HEK293T (cell line): ENCODE results near the gene MRPL14.

Experiments used
- CTCF ChIA-PET: fragments of 350-600 bp; formaldehyde crosslinking; extraction: SDS; loops from one replicate; lab custom pipeline; 2021; ENCODE audit warnings: antibody characterized with exemption, inconsistent platforms; lab: Yijun Ruan, JAX
- POLR2A ChIA-PET: fragments of 350-600 bp; formaldehyde crosslinking; extraction: SDS; loops from one replicate; lab custom pipeline; 2020; ENCODE audit warnings: antibody characterized with exemption, inconsistent platforms; lab: Yijun Ruan, JAX
- DNase-seq: peaks from one replicate; pipeline ENCODE4 v3.0.0; 2012; ENCODE audit warnings: mixed read lengths; ENCODE audit errors: extremely low spot score
- ARNT ChIP-seq: fragments of 450-650 bp; IDR thresholded peaks from 2 replicates; pipeline ENCODE4 v1.6.1; 2017; ENCODE audit warnings: mild to moderate bottlenecking
- BHLHE40 ChIP-seq: fragments of 450-650 bp; IDR thresholded peaks from 2 replicates; pipeline ENCODE4 v1.6.1; 2016; ENCODE audit warnings: mild to moderate bottlenecking, moderate library complexity, borderline replicate concordance
- CTBP1 ChIP-seq: fragments of 450-650 bp; IDR thresholded peaks from 2 replicates; pipeline ENCODE4 v1.6.1; 2016; ENCODE audit warnings: borderline replicate concordance
- ELF4 ChIP-seq: fragments of 450-650 bp; IDR thresholded peaks from 2 replicates; pipeline ENCODE4 v1.6.1; 2017; ENCODE audit warnings: antibody characterized with exemption
- FOXA1 ChIP-seq: fragments of 450-650 bp; IDR thresholded peaks from 2 replicates; pipeline ENCODE4 v1.6.1; 2016; ENCODE audit warnings: mild to moderate bottlenecking
- FOXK2 ChIP-seq: fragments of 450-650 bp; IDR thresholded peaks from 2 replicates; pipeline ENCODE4 v1.6.1; 2016; ENCODE audit warnings: mild to moderate bottlenecking
- FOXM1 ChIP-seq: fragments of 450-650 bp; IDR thresholded peaks from 2 replicates; pipeline ENCODE4 v1.6.1; 2017; ENCODE audit warnings: mild to moderate bottlenecking, borderline replicate concordance
- HDGF ChIP-seq: fragments of 450-650 bp; IDR thresholded peaks from 2 replicates; pipeline ENCODE4 v1.6.1; 2017; ENCODE audit warnings: antibody characterized with exemption, borderline replicate concordance
- L3MBTL2 ChIP-seq: fragments of 450-650 bp; conservative IDR thresholded peaks from 2 replicates; pipeline ENCODE4 v1.6.1; 2016; ENCODE audit warnings: mild to moderate bottlenecking
- LEF1 ChIP-seq: fragments of 450-650 bp; IDR thresholded peaks from 2 replicates; pipeline ENCODE4 v1.6.1; 2017; ENCODE audit warnings: mild to moderate bottlenecking, borderline replicate concordance
- NFRKB ChIP-seq: fragments of 450-650 bp; IDR thresholded peaks from 2 replicates; pipeline ENCODE4 v1.6.1; 2016; ENCODE audit warnings: mild to moderate bottlenecking, moderate library complexity
- PKNOX1 ChIP-seq: fragments of 450-650 bp; IDR thresholded peaks from 2 replicates; pipeline ENCODE4 v1.6.1; 2016
- SP1 ChIP-seq: fragments of 450-650 bp; IDR thresholded peaks from 2 replicates; pipeline ENCODE4 v1.6.1; 2017
- SUZ12 ChIP-seq: fragments of 450-650 bp; IDR thresholded peaks from 2 replicates; pipeline ENCODE4 v1.6.1; 2016; ENCODE audit warnings: mild to moderate bottlenecking
- TARDBP ChIP-seq: fragments of 450-650 bp; IDR thresholded peaks from 2 replicates; pipeline ENCODE4 v1.6.1; 2016
- ZNF384 ChIP-seq: fragments of 450-650 bp; IDR thresholded peaks from 2 replicates; pipeline ENCODE4 v1.6.1; 2016

MRPL14 gene

GRCh38 chr6:44132476-44132875 is 5.2 kb upstream of the MRPL14 start:
- POLR2A ChIA-PET: no interaction called here
- CTCF ChIA-PET: interaction anchor here (0.6 to 1.3 kb wide), 5 partner anchors 10 to 33 kb away, joined by 3 to 5 read pairs (median 4); no protein-coding TSS in a partner anchor
- TF ChIP-seq FOXM1: no peak
- no peak for TF ChIP-seq ZNF384
- TF ChIP-seq FOXA1: no peak
- no peak for TF ChIP-seq LEF1
- no peak for TF ChIP-seq SP1
- no peak for TF ChIP-seq ARNT
- TF ChIP-seq FOXK2: no peak
- TF ChIP-seq ELF4: no peak
- no peak for TF ChIP-seq NFRKB
- TF ChIP-seq TARDBP: no peak
- no peak for TF ChIP-seq L3MBTL2
- no peak for TF ChIP-seq PKNOX1
- DNase-seq: no peak

GRCh38 chr6:44131892-44132291 is 4.6 kb upstream of the MRPL14 start:
- ChIA-PET POLR2A (interaction anchor here (1.8 kb wide), 1 partner anchor 115 kb away, joined by 8 read pairs; the partner anchor contains the start of gene HSP90AB1), CTCF (interaction anchor here (1.3 kb wide), 1 partner anchor 9 kb away, joined by 5 read pairs; no protein-coding TSS in a partner anchor)
- DNase-seq: no peak
- no peak for TF ChIP-seq ELF4
- TF ChIP-seq FOXK2: no peak
- TF ChIP-seq HDGF: no peak

- no peak for TF ChIP-seq FOXA1
- no peak for TF ChIP-seq SP1
- TF ChIP-seq ARNT: no peak
- TF ChIP-seq HDGF: no peak
- no peak for TF ChIP-seq TARDBP
- no peak for TF ChIP-seq CTBP1
- no peak for TF ChIP-seq BHLHE40
- TF ChIP-seq ZNF384: no peak
- no peak for TF ChIP-seq SUZ12
- TF ChIP-seq FOXK2: no peak
- no peak for DNase-seq
- ChIA-PET POLR2A (no interaction called here), CTCF (interaction anchor here (0.6 to 0.7 kb wide), 2 partner anchors 27 to 35 kb away, joined by 3 to 4 read pairs; no protein-coding TSS in a partner anchor)
Observed at GRCh38 chr6:44129841-44130322, 2.6 kb upstream of the MRPL14 start.

GRCh38 chr6:44128020-44128917 is 1.0 kb upstream of the MRPL14 start:
- POLR2A ChIA-PET: interaction anchor here (1.4 kb wide), 1 partner anchor 118 kb away, joined by 4 read pairs; the partner anchor contains the start of gene HSP90AB1
- CTCF ChIA-PET: no interaction called here
- peak; percentile 49 for DNase-seq

GRCh38 chr6:44126320-44127149 is 717 bp downstream of the MRPL14 start:
- DNase-seq: peak; percentile 69
- TF ChIP-seq ARNT (no peak), PKNOX1 (peak; percentile 68)
- CTCF ChIA-PET: no interaction called here
- POLR2A ChIA-PET: no interaction called here

More at GRCh38 chr6:44128020-44128917, 1.0 kb upstream of the MRPL14 start:
- TF ChIP-seq TARDBP: no peak
- no peak for TF ChIP-seq ARNT
- no peak for TF ChIP-seq LEF1
- peak; percentile 44; the same call in 1 of the 2 replicates for TF ChIP-seq L3MBTL2
- TF ChIP-seq CTBP1: no peak

- ChIA-PET CTCF (interaction anchor here (1.2 kb wide), 1 partner anchor 23 kb away, joined by 3 read pairs; no protein-coding TSS in a partner anchor), POLR2A (no interaction called here)
- TF ChIP-seq ARNT (no peak), FOXK2 (no peak), TARDBP (no peak), NFRKB (no peak), FOXM1 (no peak), SP1 (no peak), PKNOX1 (no peak), CTBP1 (no peak), SUZ12 (no peak), HDGF (no peak), FOXA1 (no peak), ZNF384 (no peak), LEF1 (no peak), BHLHE40 (no peak), L3MBTL2 (no peak), ELF4 (no peak)
- no peak for DNase-seq
Observed at GRCh38 chr6:44123544-44123943, 3.7 kb downstream of the MRPL14 start.
